Liver (tissue), 9 donors: ENCODE measurements around the gene SP3. TPM values are rescaled to one million over a fixed set of nuclear protein-coding genes. Genes with fewer than 3 reads are reported as not detected.

Experiments
- DNase-seq: peaks from one replicate; pipeline ENCODE4 v3.0.0-alpha.2; 2017; ENCODE audit warnings: low spot score
- H3K27ac ChIP-seq, 2 donors: one replicate each; pipeline ENCODE4 v1.7.0; 2013; ENCODE audit warnings: inconsistent platforms in 2 of 2, low read length in 2 of 2, control low read depth in 1 of 2, low read depth in 1 of 2, mild to moderate bottlenecking in 1 of 2
- H3K27me3 ChIP-seq, 4 donors: one replicate each; pipeline versions ENCODE4 v1.6.1 to v1.7.0; 2013; ENCODE audit warnings: low read length in 3 of 4, inconsistent platforms in 1 of 4, mild to moderate bottlenecking in 1 of 4, moderate library complexity in 1 of 4; ENCODE audit not compliant: control insufficient read depth in 4 of 4, insufficient read depth in 4 of 4
- H3K36me3 ChIP-seq, 4 donors: one replicate each; pipeline versions ENCODE4 v1.6.1 to v1.7.0; 2013; ENCODE audit warnings: low read length in 3 of 4, mild to moderate bottlenecking in 3 of 4, low read depth in 1 of 4, moderate library complexity in 1 of 4; ENCODE audit not compliant: control insufficient read depth in 4 of 4, insufficient read depth in 3 of 4
- H3K4me1 ChIP-seq, 4 donors: one replicate each; pipeline versions ENCODE4 v1.6.1 to v1.7.0; 2013; ENCODE audit warnings: low read length in 3 of 4, mild to moderate bottlenecking in 3 of 4, moderate library complexity in 1 of 4; ENCODE audit not compliant: control insufficient read depth in 4 of 4, insufficient read depth in 4 of 4
- H3K4me3 ChIP-seq, 3 donors: one replicate each; pipeline versions ENCODE4 v1.6.1 to v1.7.0; 2013; ENCODE audit warnings: low read length in 3 of 3, control low read depth in 1 of 3, low read depth in 1 of 3, mild to moderate bottlenecking in 1 of 3
- H3K9ac ChIP-seq, 2 donors: one replicate each; pipeline ENCODE4 v1.7.0; 2013; ENCODE audit warnings: low read length in 2 of 2, mild to moderate bottlenecking in 2 of 2, moderate library complexity in 2 of 2, control low read depth in 1 of 2, low read depth in 1 of 2
- H3K9me3 ChIP-seq, 4 donors: one replicate each; pipeline versions ENCODE4 v1.6.1 to v1.7.0; 2013; ENCODE audit warnings: low read length in 3 of 4; ENCODE audit not compliant: control insufficient read depth in 4 of 4
- GABPA ChIP-seq, 2 donors: IDR thresholded peaks in 1 of 2; conservative IDR thresholded peaks in 1 of 2; 2 replicates each; pipeline ENCODE4 v1.6.1; 2016; ENCODE audit warnings: antibody characterized with exemption in 2 of 2, mild to moderate bottlenecking in 1 of 2, moderate library complexity in 1 of 2
- HNF4A ChIP-seq, 2 donors: conservative IDR thresholded peaks; 2 replicates each; pipeline ENCODE4 v1.6.1; 2016; ENCODE audit warnings: antibody characterized with exemption in 2 of 2, mild to moderate bottlenecking in 2 of 2
- HNF4G ChIP-seq: IDR thresholded peaks from 2 replicates; pipeline ENCODE4 v1.6.1; 2016; ENCODE audit warnings: antibody characterized with exemption
- RAD21 ChIP-seq, 2 donors: IDR thresholded peaks; 2 replicates each; pipeline ENCODE4 v1.6.1; 2016; ENCODE audit warnings: antibody characterized with exemption in 2 of 2, mild to moderate bottlenecking in 2 of 2
- TAF1 ChIP-seq: conservative IDR thresholded peaks from 2 replicates; pipeline ENCODE4 v1.6.1; 2016; ENCODE audit warnings: antibody characterized with exemption, mild to moderate bottlenecking
- YY1 ChIP-seq: IDR thresholded peaks from 2 replicates; pipeline ENCODE4 v1.6.1; 2016; ENCODE audit warnings: antibody characterized with exemption, mild to moderate bottlenecking
- WGBS: extraction: QIAGEN DNeasy Blood & Tissue Kit; methylation state at CpG from one replicate; pipeline ENCODE4 v1.1.7; 2013; 5-methylcytosine and 5-hydroxymethylcytosine counted together
- polyA plus RNA-seq, 2 donors: library from polyadenylated mRNA; stranded (reverse) in 1 of 2; unstranded in 1 of 2; fragments of 200-250 nt in 1 of 2; fragments of >200 nt in 1 of 2; fragmentation: Nextera tagmentation in 1 of 2; extraction: Ambion mirVana in 1 of 2; gene quantifications; one replicate each; pipeline versions ENCODE4 v1.2.1 to v1.2.3, GENCODE V29; 2013 to 2015
- total RNA-seq, 2 donors: library from RNA; depleted of rRNA; stranded (reverse); fragments of >200 nt; gene quantifications; one replicate each; pipeline ENCODE4 v1.2.3, GENCODE V29; 2014
- TF ChIP-seq, protein P1 (sequence below): fragments of 150-350 bp; IDR thresholded peaks from 2 replicates; pipeline ENCODE4 v1.5.1; 2017; ENCODE audit warnings: improper control_type of control experiment, low read depth, low read length; ENCODE audit not compliant: missing input control
- TF ChIP-seq, protein P2 (sequence below): IDR thresholded peaks from 2 replicates; pipeline ENCODE4 v1.6.1; 2016; ENCODE audit warnings: antibody characterized with exemption, mild to moderate bottlenecking
- TF ChIP-seq, protein P3 (sequence below): IDR thresholded peaks from 2 replicates; pipeline ENCODE4 v1.6.1; 2016; ENCODE audit warnings: antibody characterized with exemption
- TF ChIP-seq, protein P4 (sequence below): IDR thresholded peaks from 2 replicates; pipeline ENCODE4 v1.6.1; 2016; ENCODE audit warnings: antibody characterized with exemption
- donor health status: healthy.
- donor health status: healthy.
- donor health status: healthy.
- donor health status: healthy.
- donor health status: healthy.

Gene SP3
- total and polyA plus RNA-seq, 4 donors, result 10.0 to 83.7 (median 33.2) TPM

DNA sequence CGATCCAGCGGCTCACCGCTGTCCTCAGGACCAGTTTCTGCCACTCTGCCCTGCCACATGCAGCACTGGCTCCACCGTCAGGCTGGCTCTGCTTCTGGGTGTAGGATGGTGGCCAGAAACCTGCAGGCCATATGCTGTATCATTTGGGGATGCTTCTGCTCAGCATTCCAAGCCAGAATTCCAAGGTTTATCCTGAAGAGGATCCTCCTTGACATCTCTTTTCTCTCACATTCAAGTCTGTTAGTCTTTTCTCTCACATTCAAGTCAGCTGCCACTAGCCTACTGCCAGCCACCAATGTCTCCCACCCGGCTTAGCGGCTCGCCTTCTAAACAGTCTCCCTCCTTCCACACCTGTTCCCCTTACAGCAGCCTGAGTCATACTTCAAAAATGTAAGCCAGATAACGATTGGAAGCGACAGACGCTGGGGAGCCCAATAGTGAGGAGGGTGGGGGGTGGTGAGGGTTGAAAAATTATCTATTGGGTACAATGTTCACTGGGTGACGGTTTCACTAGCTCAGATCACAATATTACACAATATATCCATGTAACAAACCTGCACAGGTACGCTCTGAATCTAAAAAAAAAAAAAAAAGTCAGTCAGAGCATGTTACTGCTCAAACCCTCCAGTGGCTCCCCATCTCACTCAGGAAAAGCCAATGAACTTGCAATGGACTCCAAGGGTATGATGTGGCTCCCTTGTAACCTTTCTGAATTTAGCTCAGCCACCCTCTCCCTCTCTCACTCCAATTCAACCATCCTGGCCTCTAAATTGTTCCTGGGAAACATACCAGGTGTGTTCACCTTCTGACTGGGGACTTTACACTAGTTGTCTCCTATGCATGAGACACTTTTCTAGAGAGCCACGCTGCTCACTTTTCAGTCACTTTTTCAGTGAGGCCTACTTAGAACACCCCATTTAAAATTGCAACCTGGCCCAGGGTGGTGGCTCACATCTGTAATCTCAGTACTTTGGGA, 38.8 kb upstream of the SP3 start (continued):
- TF ChIP-seq, protein P1, sequence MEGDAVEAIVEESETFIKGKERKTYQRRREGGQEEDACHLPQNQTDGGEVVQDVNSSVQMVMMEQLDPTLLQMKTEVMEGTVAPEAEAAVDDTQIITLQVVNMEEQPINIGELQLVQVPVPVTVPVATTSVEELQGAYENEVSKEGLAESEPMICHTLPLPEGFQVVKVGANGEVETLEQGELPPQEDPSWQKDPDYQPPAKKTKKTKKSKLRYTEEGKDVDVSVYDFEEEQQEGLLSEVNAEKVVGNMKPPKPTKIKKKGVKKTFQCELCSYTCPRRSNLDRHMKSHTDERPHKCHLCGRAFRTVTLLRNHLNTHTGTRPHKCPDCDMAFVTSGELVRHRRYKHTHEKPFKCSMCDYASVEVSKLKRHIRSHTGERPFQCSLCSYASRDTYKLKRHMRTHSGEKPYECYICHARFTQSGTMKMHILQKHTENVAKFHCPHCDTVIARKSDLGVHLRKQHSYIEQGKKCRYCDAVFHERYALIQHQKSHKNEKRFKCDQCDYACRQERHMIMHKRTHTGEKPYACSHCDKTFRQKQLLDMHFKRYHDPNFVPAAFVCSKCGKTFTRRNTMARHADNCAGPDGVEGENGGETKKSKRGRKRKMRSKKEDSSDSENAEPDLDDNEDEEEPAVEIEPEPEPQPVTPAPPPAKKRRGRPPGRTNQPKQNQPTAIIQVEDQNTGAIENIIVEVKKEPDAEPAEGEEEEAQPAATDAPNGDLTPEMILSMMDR, result peak; percentile 63
- TF ChIP-seq, protein P2, sequence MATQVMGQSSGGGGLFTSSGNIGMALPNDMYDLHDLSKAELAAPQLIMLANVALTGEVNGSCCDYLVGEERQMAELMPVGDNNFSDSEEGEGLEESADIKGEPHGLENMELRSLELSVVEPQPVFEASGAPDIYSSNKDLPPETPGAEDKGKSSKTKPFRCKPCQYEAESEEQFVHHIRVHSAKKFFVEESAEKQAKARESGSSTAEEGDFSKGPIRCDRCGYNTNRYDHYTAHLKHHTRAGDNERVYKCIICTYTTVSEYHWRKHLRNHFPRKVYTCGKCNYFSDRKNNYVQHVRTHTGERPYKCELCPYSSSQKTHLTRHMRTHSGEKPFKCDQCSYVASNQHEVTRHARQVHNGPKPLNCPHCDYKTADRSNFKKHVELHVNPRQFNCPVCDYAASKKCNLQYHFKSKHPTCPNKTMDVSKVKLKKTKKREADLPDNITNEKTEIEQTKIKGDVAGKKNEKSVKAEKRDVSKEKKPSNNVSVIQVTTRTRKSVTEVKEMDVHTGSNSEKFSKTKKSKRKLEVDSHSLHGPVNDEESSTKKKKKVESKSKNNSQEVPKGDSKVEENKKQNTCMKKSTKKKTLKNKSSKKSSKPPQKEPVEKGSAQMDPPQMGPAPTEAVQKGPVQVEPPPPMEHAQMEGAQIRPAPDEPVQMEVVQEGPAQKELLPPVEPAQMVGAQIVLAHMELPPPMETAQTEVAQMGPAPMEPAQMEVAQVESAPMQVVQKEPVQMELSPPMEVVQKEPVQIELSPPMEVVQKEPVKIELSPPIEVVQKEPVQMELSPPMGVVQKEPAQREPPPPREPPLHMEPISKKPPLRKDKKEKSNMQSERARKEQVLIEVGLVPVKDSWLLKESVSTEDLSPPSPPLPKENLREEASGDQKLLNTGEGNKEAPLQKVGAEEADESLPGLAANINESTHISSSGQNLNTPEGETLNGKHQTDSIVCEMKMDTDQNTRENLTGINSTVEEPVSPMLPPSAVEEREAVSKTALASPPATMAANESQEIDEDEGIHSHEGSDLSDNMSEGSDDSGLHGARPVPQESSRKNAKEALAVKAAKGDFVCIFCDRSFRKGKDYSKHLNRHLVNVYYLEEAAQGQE, result no peak
- TF ChIP-seq HNF4G (peak; percentile 70), RAD21 (IDR thresholded peaks at IDR 0.05) (peak; percentile 85 to 89)

DNA sequence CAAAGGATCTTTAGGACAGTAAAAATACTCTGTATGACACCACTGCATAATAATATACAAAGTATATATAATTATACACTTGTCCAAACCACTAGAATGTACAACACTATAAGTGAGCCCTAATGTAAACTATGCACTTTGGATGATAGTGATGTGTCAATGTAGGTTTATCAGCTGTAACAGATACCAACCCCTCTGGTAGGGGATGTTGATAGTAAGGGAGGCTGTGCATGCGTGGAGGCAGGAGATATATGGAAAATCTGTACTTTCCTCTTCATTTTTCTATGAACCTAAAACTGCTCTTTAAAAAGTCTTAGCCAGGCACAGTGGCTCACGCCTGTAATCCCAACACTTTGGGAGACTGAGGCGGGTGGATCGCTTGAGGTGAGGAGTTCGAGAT, 37.5 kb upstream of the SP3 start:
- no peak for DNase-seq
- 99% methylated on average over 5 of the region's 5 CpGs for WGBS
- Histone ChIP-seq H3K9ac (no peak overlapping the region), H3K9me3 (no peaks in the 10 kb centered on the region), H3K27ac (no peak overlapping the region), H3K36me3 (no peaks in the 10 kb centered on the region), H3K27me3 (no peaks in the 10 kb centered on the region), H3K4me1 (peaks cover 2 to 38% (median 36%) of the 10 kb centered on the region in 4 donors), H3K4me3 (no peak overlapping the region)
- TF ChIP-seq, protein P3, sequence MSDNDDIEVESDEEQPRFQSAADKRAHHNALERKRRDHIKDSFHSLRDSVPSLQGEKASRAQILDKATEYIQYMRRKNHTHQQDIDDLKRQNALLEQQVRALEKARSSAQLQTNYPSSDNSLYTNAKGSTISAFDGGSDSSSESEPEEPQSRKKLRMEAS, result no peak
- no peak for TF ChIP-seq GABPA (IDR thresholded peaks at IDR 0.05 in 1 of 2, conservative IDR thresholded peaks at IDR 0.05 in 1 of 2)

DNA sequence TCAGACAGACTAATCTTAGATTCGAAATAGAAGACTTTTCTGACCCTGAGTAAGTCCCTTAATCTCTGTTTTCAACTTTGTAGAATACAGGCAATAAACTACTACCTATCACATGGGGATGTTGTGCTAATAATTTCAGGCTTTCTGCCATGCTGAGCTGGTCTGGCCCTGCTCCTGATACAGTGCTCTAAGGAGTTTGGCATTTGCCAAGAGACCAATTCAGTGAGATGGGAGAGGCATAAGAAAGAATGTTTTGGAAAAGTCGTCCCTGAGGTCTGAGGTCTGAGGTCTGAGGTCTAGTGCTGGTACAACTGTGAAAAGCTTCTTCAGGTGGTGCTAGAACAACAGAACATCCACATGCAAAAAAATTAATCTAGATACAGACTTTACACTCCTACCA, 35.9 kb upstream of the SP3 start:
- Histone ChIP-seq H3K27me3 (no peaks in the 10 kb centered on the region), H3K9me3 (no peaks in the 10 kb centered on the region), H3K4me1 (peaks cover 3 to 47% (median 45%) of the 10 kb centered on the region in 4 donors), H3K27ac (no peak overlapping the region), H3K9ac (no peak overlapping the region), H3K36me3 (no peaks in the 10 kb centered on the region), H3K4me3 (no peak overlapping the region)
- TF ChIP-seq GABPA (IDR thresholded peaks at IDR 0.05 in 1 of 2, conservative IDR thresholded peaks at IDR 0.05 in 1 of 2) (no peak), YY1 (no peak), TAF1 (no peak), HNF4A (conservative IDR thresholded peaks at IDR 0.05) (no peak), RAD21 (IDR thresholded peaks at IDR 0.05) (no peak)
- TF ChIP-seq, protein P1, result no peak
- TF ChIP-seq, protein P3, result no peak
- TF ChIP-seq, protein P4, sequence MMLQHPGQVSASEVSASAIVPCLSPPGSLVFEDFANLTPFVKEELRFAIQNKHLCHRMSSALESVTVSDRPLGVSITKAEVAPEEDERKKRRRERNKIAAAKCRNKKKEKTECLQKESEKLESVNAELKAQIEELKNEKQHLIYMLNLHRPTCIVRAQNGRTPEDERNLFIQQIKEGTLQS, result no peak
- WGBS, result 47% methylated on average over 2 of the region's 2 CpGs
- no peak for DNase-seq
